Ovary (tissue), 9 donors: ENCODE measurements around the gene C3orf20. TPM values are rescaled to one million over a fixed set of nuclear protein-coding genes. Genes with fewer than 3 reads are reported as not detected.

Experiments
- DNase-seq, 5 donors: peaks; one replicate each; pipeline ENCODE4 v3.0.0-alpha.2; 2019 to 2020
- H3K27ac ChIP-seq, 2 donors: fragments of 200-600 bp; one replicate each; pipeline versions ENCODE4 v1.5.1 to v1.8.0; 2019 to 2022
- H3K27me3 ChIP-seq: fragments of 200-600 bp; one replicate; pipeline ENCODE4 v1.8.0; 2022
- H3K36me3 ChIP-seq: fragments of 200-600 bp; sonication (generic); one replicate; pipeline ENCODE4 v1.5.1; 2019
- H3K4me1 ChIP-seq: one replicate; pipeline ENCODE4 v1.8.1; 2013; ENCODE audit warnings: mild to moderate bottlenecking, moderate library complexity; ENCODE audit not compliant: insufficient read depth
- H3K4me3 ChIP-seq: fragments of 200-600 bp; sonication (generic); one replicate; pipeline ENCODE4 v1.5.1; 2017
- H3K9me3 ChIP-seq, 2 donors: fragments of 200-600 bp in 1 of 2; sonication (generic) in 1 of 2; one replicate each; pipeline versions ENCODE4 v1.5.1 to v1.8.1; 2013 to 2019; ENCODE audit warnings: mild to moderate bottlenecking in 1 of 2, moderate library complexity in 1 of 2
- EP300 ChIP-seq: sonication (generic); formaldehyde crosslinking; IDR thresholded peaks from one replicate; pipeline ENCODE4 v1.6.1; 2017; ENCODE audit warnings: antibody characterized with exemption
- POLR2A ChIP-seq: fragments of 450-650 bp; IDR thresholded peaks from one replicate; pipeline ENCODE4 v1.6.1; 2017; ENCODE audit warnings: antibody characterized with exemption, mild to moderate bottlenecking, moderate library complexity
- WGBS, 3 donors: extraction: QIAGEN DNeasy Blood & Tissue Kit in 1 of 3; methylation state at CpG; one replicate each; pipeline versions ENCODE4 v1.1.5 to v1.1.7; 2013 to 2017; 5-methylcytosine and 5-hydroxymethylcytosine counted together
- intact Hi-C, 4 donors: fragments of 100-400 bp; cut with DNase I; formaldehyde crosslinking; loops; one replicate each; pipeline versions ENCODE4 v1.11.0 to v1.15.1; 2022 to 2023
- polyA plus RNA-seq, 2 donors: library from polyadenylated mRNA; stranded (reverse); fragments of 200-250 nt in 1 of 2; fragments of 350-450 nt in 1 of 2; fragmentation: Illumina TruSeq in 1 of 2; extraction: RNeasy Lipid Tissue Mini Kit (QIAGEN cat#74804) in 1 of 2; gene quantifications; one replicate each; pipeline ENCODE4 v1.2.3, GENCODE V29; 2013 to 2014
- total RNA-seq, 7 donors: library from RNA; depleted of rRNA in 2 of 7; stranded (reverse); fragments of >200 nt in 2 of 7; fragmentation: NEBNext Ultra II Directional in 3 of 7; extraction: Animal tissue kit (Norgen Biotek cat#: 25700) in 3 of 7; gene quantifications; one replicate each; pipeline versions ENCODE4 v1.1.0 to v1.2.4, GENCODE V29; 2016 to 2023
- TF ChIP-seq, protein P1 (sequence below), 3 donors: fragments of 450-650 bp in 2 of 3; fragments of 200-600 bp in 1 of 3; IDR thresholded peaks; one replicate each; pipeline versions ENCODE4 v1.5.1 to v1.8.0; 2016 to 2022; ENCODE audit warnings: antibody characterized with exemption in 3 of 3, mild to moderate bottlenecking in 1 of 3
- donor health status: DM: no; HTN: no; CAD: no; lungs with moderate emphysema.
- donor health status: DM: no; HTN: no; CAD: no.
- donor health status: Bipolar disorder and iron deficiency.
- donor health status: DM: yes; HTN: yes; CAD: no.
- donor health status: DM: no; HTN: no; CAD: no.
- donor health status: DM: yes; HTN: yes; CAD: no.

The C3orf20 gene
- total and polyA plus RNA-seq, 9 donors: 0.08 to 0.17 (median 0.11) TPM; not detected in 3

DNA sequence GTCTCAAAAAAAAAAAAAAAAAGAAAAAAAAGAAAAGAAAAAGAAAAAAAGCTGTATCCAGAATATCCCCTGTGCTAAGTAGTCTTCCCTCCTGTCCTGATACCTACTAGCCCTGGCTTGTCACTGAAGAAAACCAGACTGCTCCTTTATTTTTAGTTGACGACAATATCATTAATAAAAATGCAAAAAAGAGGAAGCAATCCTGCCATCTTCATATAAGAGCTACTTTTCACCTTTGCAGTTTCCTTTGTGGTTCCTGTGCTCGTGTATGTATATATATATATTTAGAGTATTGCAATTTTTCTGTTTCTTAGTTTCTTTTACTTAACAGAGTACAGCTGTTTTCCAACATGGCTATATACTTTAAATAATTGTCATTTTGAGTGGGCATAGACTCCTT, 13.6 kb downstream of the C3orf20 start:
- Histone ChIP-seq H3K27ac (no peak overlapping the region), H3K9me3 (no peaks in the 10 kb centered on the region), H3K4me3 (no peak overlapping the region), H3K36me3 (no peaks in the 10 kb centered on the region), H3K27me3 (no peaks in the 10 kb centered on the region), H3K4me1 (peaks cover 1% of the 10 kb centered on the region)
- intact Hi-C loops: no loop called here
- DNase-seq: no peak
- WGBS, 3 donors: 74 to 93% (median 86%) methylated on average over 2 of the region's 2 CpGs
- TF ChIP-seq, protein P1, sequence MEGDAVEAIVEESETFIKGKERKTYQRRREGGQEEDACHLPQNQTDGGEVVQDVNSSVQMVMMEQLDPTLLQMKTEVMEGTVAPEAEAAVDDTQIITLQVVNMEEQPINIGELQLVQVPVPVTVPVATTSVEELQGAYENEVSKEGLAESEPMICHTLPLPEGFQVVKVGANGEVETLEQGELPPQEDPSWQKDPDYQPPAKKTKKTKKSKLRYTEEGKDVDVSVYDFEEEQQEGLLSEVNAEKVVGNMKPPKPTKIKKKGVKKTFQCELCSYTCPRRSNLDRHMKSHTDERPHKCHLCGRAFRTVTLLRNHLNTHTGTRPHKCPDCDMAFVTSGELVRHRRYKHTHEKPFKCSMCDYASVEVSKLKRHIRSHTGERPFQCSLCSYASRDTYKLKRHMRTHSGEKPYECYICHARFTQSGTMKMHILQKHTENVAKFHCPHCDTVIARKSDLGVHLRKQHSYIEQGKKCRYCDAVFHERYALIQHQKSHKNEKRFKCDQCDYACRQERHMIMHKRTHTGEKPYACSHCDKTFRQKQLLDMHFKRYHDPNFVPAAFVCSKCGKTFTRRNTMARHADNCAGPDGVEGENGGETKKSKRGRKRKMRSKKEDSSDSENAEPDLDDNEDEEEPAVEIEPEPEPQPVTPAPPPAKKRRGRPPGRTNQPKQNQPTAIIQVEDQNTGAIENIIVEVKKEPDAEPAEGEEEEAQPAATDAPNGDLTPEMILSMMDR (IDR thresholded peaks at IDR 0.05): no peak
- TF ChIP-seq POLR2A: no peak
- TF ChIP-seq EP300: no peak

DNA sequence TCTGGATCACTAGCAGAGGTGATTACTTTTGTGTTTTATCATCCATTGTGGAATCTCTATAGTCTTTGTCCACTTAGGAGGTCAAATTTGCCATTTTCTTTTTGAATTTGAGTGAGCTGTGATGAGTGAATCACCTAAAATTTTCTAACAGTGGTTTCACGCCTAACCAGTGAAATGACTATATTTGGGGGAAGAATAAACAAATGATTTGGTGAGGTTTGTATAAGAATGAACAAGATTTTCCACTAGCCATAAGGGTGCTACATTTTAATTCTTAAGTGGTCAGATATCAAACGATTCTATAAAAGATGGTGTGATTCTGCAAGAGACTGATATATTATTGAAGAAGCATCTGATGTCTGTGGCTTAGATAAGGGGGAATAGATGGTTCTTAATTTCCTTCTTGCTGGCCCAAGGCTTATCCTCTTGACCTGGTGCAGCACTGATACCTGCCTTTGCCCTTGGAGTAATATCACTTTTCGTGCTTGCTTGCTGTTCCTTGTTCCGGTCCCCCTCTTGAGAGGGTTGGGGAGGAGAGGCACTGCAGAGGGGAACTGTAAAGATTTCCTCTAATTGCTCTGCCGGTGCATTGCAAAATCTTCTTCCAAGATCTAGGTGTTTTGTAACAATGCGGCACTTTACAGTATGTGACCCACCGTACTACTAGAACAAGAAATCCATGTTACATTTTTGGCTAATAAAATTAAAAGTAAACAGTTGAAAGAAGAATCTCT, 14.5 kb downstream of the C3orf20 start:
- Histone ChIP-seq H3K36me3 (no peaks in the 10 kb centered on the region), H3K4me3 (no peak overlapping the region), H3K27me3 (no peaks in the 10 kb centered on the region), H3K9me3 (no peaks in the 10 kb centered on the region), H3K27ac (no peak overlapping the region), H3K4me1 (peaks cover 1% of the 10 kb centered on the region)
- 83 to 91% (median 86%) methylated on average over 7 of the region's 7 CpGs for WGBS, 3 donors
- DNase-seq: no peak
- intact Hi-C loops: no loop called here
- TF ChIP-seq POLR2A: no peak
- no peak for TF ChIP-seq EP300
- TF ChIP-seq, protein P1 (IDR thresholded peaks at IDR 0.05): no peak

DNA sequence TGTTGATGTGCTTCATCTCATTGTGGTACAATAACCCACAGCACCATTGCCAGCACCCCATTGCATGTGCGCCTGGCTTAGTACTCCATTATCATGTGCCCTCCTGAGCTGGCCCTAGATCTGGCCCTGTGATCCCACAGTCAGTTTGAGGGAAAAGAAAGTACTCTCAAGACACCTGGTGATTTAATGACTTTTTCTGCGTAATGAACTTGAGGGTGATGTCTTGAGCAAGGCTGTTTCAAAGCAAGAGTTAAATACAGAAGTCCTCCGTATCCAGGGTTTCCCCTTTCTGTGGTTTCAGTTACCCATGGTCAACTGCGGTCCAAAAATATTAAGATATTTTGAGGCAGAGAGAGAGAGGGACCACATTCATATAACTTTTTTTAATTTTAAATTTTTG, 16.3 kb downstream of the C3orf20 start:
- WGBS, 3 donors: 81 to 88% (median 84%) methylated on average over 4 of the region's 4 CpGs
- no peak for DNase-seq
- TF ChIP-seq POLR2A (no peak), EP300 (no peak)
- TF ChIP-seq, protein P1 (IDR thresholded peaks at IDR 0.05): no peak
- no peaks in the 10 kb centered on the region for H3K9me3 ChIP-seq
- intact Hi-C loops: no loop called here
- H3K27me3 ChIP-seq: no peaks in the 10 kb centered on the region
- peaks cover 1% of the 10 kb centered on the region for H3K4me1 ChIP-seq
- H3K27ac ChIP-seq: no peak overlapping the region
- no peak overlapping the region for H3K4me3 ChIP-seq
- no peaks in the 10 kb centered on the region for H3K36me3 ChIP-seq

DNA sequence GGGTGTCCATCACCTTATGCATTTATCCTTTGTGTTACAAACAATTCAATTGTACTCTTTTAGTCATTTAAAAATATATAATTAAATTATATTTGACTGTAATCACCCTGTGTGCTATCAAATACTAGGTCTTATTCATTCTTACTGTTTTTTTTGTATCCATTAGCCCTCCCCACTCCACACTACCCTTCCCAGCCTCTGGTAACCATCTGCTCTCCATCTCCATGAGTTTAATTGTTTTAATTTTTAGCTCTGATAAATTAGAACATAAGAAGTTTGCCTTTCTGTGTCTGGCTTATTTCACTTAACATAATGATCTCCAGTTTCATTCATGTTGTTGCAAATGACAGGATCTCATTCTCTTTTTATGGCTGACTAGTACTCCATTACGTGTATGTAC, 16.8 kb downstream of the C3orf20 start:
- Histone ChIP-seq H3K27me3 (no peaks in the 10 kb centered on the region), H3K36me3 (no peaks in the 10 kb centered on the region), H3K4me3 (no peak overlapping the region), H3K9me3 (no peaks in the 10 kb centered on the region), H3K4me1 (peaks cover 1% of the 10 kb centered on the region), H3K27ac (no peak overlapping the region)
- intact Hi-C loops: no loop called here
- TF ChIP-seq, protein P1 (IDR thresholded peaks at IDR 0.05): no peak
- TF ChIP-seq EP300 (no peak), POLR2A (no peak)
- DNase-seq: no peak
- 96 to 100% (median 97%) methylated on average over 1 of the region's 1 CpG for WGBS, 3 donors
